GM10847 (cell line): ENCODE measurements around the gene COG5.

ENCODE experiments used
- POLR2A ChIP-seq: IDR thresholded peaks from 2 replicates; pipeline ENCODE4 v1.6.1; 2011; ENCODE audit not compliant: insufficient read length; ENCODE audit errors: extremely low read depth

The COG5 gene

DNA sequence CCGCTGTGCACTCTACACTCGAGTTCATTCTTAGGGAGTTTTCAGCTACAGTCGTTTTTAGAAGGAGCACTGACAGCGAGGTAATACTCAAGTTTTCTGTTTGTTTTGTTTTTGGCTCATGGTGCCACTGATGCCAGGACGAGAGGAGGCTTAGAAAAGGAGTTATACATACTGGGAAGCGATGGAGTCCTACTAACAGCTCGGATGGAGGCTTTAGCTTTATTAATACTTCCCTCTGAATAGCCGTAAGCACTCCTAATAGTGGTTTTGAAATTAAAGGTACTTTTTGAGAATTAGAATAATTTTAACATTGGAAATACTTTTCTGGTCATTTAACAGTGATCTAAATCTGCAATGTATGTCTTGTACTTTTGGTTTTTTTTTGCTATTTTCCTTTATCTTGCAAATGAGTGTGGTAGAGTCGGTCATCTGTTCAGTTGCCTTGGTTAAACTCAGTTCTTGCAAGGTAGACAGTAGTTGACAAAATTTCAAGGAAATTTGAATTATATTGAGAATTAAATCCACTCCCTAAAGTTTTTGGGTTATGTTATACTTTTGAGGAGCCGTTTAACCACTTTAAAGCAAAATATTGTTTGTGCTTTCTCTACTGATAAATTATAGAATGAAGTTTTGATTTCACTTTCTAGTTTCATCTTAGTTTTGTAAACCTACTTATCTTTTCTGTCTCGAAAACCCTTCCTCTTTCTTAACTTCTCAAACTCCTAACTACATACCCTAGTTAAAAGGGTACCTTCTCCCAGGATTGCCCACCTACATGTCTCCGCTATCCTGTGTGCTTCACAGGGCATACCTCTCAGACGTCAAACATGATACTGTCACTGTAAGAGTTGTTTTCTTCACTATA lies 393.4 kb downstream of the COG5 start:
- no peak for TF ChIP-seq POLR2A

DNA sequence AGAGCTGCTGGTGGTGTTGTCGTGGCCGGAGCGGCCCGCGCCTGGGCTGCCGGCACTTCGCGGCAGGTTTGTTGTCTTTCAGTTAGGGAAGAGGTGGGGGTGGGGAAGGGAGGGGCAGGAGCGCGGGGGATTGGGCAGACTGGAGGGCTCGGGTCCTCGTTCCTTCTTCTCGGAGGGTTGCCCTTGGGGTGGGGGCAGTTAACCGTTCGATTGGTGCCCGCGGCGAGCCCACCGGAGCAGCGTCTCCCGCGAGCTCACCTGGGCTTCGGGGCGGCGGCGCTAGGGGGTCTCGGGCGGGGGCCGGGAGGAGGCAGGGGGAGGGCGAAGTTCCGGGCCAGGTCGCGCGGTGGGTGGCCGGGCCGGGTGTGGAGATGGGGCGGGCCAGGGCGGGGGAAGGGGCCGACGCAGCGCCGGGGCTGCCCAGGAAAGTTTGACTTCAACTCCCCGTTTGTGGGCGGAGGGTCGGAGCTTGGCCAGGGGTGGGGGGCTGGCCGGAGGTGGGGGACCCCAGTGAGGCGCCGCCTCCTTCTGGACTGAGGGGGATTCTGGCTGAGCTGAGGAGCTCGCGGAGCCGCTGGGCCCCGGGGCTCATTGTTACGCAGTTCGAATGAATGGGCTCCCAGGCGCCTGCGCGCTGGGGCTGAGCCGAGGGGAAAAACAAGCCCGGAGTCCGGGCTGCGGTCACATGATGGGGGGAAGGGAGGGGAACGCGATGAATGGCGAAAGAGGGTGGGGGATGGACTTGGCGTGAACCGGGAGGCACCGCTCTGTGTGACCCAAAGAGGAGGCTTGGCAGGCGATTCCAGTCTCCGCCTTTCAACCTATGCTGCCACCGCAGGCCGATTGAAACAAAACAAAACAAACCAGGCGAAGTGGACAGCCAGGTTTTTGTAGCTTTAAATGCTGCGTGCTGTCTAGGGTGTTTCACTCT lies 394.3 kb downstream of the COG5 start:
- TF ChIP-seq POLR2A = no peak

DNA sequence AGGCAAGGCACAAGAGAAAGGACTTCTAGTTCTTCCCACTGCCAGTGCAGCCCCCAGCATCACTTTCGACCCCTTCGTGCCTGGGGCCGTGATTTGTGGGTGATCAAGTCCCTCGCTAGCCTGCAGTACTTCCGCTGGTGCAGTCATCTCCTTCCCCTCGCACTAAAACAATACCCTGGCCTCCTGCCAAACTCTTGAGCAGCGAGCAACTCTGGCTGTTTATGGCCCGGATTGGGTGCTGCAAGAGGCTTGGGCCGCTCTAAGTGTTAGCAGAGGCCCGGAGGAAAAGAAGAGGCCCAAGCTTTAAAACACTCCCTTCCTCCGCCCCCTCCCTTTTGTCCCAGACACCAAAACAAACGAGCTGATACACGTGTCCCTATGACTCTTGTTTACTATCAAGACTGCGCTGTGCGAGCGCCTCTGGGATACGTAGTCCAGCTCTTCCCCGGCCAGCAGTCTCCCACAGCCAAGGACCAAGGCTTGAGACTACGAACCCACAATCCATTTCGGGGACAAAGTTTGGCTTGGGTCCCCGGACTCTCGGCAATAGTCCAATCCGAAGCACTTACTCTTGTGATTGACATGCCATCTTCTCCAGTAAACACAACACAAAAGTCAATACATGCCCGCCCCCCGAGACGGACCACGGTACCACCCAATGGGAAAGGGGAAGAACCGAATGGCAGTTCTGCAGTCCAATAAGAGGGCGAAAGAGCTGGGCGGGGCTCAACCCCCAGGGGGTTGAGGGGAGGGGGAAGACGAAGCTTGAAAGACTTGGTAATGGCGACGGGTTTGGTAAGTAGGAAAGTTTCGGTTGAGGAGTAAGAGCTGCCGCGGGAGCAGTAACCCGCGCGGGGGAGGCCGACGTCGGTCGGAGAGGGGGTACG lies 395.2 kb downstream of the COG5 start, which contains the start of gene HBP1:
HBP1 (plus strand) TSS at position 771 of the 887 bp plus-strand sequence. CDS start 10,891 bp downstream, outside the sequence.
- TF ChIP-seq POLR2A = no peak

DNA sequence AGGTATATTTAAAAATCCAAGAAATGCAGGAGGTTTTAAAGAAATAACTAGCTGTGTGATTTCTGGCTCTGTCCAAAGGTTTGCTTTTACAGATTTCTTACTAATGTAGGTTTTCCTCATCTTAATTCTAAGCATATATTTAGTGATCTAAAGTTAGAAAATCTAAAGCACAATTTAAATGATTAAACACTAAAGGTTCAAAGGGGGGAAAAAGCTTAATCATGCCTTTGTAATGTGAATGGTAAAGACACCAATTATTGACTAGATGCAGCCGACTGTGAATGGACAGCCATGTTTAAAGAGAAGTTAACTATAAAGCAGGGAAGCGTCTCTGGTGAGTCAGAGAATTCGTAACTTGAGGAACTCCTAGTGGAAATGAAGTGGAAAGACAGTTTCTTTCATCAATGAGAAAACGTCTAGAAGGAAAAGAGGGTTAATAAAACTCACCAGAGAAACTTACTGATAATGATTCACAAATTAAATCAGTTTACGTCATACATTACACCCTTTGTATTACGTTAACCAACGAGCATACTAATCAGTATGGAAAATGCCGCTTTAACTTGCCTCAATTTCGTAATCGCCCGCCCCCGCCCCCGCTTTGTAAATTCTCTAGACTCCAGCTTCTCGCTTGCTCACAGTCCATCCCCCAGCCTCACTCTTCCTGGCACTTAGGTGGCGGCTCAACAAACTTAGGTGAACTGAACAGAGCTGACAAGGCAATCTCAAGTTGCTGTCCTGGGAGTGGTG lies 396.1 kb downstream of the COG5 start:
- no peak for TF ChIP-seq POLR2A

- TF ChIP-seq POLR2A = no peak
Observed at GRCh38 chr7:107166736-107167426, 396.8 kb downstream of the COG5 start.

- no peak for TF ChIP-seq POLR2A
Observed at GRCh38 chr7:107165341-107165740, 398.4 kb downstream of the COG5 start.

- no peak for TF ChIP-seq POLR2A
Observed at GRCh38 chr7:107164092-107164491, 399.6 kb downstream of the COG5 start.

DNA sequence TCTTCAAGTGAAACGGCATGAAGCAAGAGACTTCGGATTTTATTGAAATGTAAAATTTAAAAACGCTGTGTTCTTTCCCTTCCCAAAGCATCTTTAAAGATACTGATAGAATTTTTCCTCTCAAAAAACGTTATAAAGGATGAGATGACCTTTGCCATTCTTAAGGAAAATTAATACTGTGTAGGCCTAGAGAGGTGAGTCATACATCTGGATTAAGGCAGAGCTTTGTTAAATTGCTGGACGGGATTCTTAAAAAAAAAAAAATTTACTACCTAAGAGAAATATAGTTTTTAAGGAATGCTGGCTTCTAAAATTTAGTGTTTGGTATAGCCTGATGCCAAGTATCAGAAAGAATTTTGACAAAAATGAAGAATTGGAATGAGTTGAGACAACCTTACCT lies 401.2 kb downstream of the COG5 start:
- TF ChIP-seq POLR2A = no peak

GRCh38 chr7:107161415-107161814 lies 402.3 kb downstream of the COG5 start:
- no peak for TF ChIP-seq POLR2A

DNA sequence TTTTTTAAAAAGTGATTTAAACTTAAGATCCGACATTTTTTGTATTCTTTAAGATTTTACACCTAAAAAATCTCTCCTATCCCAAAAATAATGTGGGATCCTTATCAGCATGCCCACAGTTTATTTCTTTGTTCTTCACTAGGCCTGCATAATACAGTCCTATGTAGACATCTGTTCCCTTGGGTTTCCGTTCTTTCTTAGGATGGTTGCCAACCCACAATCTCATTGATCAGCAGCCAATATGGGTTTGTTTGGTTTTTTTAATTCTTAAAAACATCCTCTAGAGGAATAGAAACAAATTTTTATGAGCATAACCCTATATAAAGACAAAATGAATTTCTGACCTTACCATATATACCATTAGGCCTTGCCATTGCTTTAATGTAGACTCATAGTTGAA lies 403.3 kb downstream of the COG5 start:
- TF ChIP-seq POLR2A = no peak

GRCh38 chr7:107158028-107158427 lies 405.7 kb downstream of the COG5 start:
- no peak for TF ChIP-seq POLR2A

- TF ChIP-seq POLR2A = no peak
Observed at GRCh38 chr7:107157091-107157490, 406.6 kb downstream of the COG5 start.

DNA sequence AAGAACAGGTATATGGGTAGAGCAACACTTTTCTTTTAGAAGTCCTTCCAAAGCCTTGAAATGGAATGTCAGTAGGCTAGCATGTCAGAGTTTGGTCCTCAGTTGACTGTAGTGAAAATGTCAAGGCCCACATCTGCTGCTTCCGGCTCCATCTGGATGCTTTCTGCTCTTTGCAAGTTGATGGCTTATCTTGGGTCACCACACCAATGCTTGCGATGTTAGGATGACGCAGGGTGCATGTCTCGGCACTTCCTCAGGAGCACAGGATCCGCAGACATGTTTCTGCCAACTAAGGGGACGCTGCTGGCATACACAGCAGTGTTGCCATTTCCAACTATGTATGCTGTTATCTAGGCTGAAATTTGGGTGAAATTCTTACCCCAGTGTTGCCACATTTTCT lies 408.9 kb downstream of the COG5 start:
- no peak for TF ChIP-seq POLR2A

DNA sequence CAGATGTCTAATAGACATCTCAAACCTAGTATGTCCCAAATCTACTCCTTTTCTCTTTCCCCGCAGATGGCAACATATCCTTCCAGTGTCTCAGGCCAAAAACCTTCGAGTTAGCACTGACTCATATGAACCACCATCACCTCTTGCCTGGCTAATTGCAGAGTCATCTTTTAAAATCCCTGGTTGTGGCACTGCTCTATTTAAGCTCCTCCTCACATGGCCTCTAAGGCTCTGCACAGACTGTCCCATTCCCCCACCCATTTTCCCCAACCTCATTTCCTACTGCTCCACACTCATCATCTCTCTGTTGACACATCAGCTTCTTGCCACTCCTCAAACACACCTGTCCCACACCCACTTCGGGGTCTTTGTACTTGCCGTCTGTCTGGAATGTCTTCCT lies 411.7 kb downstream of the COG5 start:
- no peak for TF ChIP-seq POLR2A
